ENCODE results near the gene KCNN3. TPM values are rescaled to one million over a fixed set of nuclear protein-coding genes. Genes with fewer than 3 reads are reported as not detected.

The KCNN3 gene
- polyA plus RNA-seq, 1 donor, result 4.7 TPM

GRCh38 chr1:154759196-154759595 lies 110.9 kb downstream of the KCNN3 start:
- WGBS (ENCODE audit: insufficient coverage, low lambda C conversion rate), result no CpG with 5 or more reads among the region's 7 CpGs

GRCh38 chr1:154758346-154758745 lies 111.7 kb downstream of the KCNN3 start:
- Histone ChIP-seq H3K4me1 (ENCODE audit: control insufficient read depth, insufficient read depth, low read length) (no peaks in the 10 kb centered on the region), H3K36me3 (ENCODE audit: control insufficient read depth, insufficient read depth, low read length) (no peaks in the 10 kb centered on the region), H3K4me3 (ENCODE audit: low read length) (no peak overlapping the region), H3K27ac (ENCODE audit: low read length) (no peak overlapping the region), H3K9me3 (ENCODE audit: control insufficient read depth, low read depth, low read length) (peaks cover 2% of the 10 kb centered on the region), H3K27me3 (ENCODE audit: control insufficient read depth, insufficient read depth, low read length) (peaks cover 35% of the 10 kb centered on the region)
- DNase-seq, result no peak
- WGBS (ENCODE audit: insufficient coverage, low lambda C conversion rate), result no CpG with 5 or more reads among the region's 6 CpGs

More at GRCh38 chr1:154759196-154759595, 110.9 kb downstream of the KCNN3 start:
- Histone ChIP-seq H3K9me3 (ENCODE audit: control insufficient read depth, low read depth, low read length) (peaks cover 2% of the 10 kb centered on the region), H3K27me3 (ENCODE audit: control insufficient read depth, insufficient read depth, low read length) (peaks cover 36% of the 10 kb centered on the region), H3K36me3 (ENCODE audit: control insufficient read depth, insufficient read depth, low read length) (no peaks in the 10 kb centered on the region), H3K27ac (ENCODE audit: low read length) (no peak overlapping the region), H3K4me3 (ENCODE audit: low read length) (no peak overlapping the region), H3K4me1 (ENCODE audit: control insufficient read depth, insufficient read depth, low read length) (no peaks in the 10 kb centered on the region)
- DNase-seq, result no peak

GRCh38 chr1:154756793-154757548 lies 113.1 kb downstream of the KCNN3 start:
- no CpG with 5 or more reads among the region's 5 CpGs for WGBS (ENCODE audit: insufficient coverage, low lambda C conversion rate)
- peaks cover 2% of the 10 kb centered on the region for H3K9me3 ChIP-seq (ENCODE audit: control insufficient read depth, low read depth, low read length)
- no peak overlapping the region for H3K4me3 ChIP-seq (ENCODE audit: low read length)
- H3K27me3 ChIP-seq (ENCODE audit: control insufficient read depth, insufficient read depth, low read length), result peaks cover 35% of the 10 kb centered on the region
- no peaks in the 10 kb centered on the region for H3K4me1 ChIP-seq (ENCODE audit: control insufficient read depth, insufficient read depth, low read length)
- no peak overlapping the region for H3K27ac ChIP-seq (ENCODE audit: low read length)
- no peak for DNase-seq
- H3K36me3 ChIP-seq (ENCODE audit: control insufficient read depth, insufficient read depth, low read length), result no peaks in the 10 kb centered on the region

- Histone ChIP-seq H3K27me3 (ENCODE audit: control insufficient read depth, insufficient read depth, low read length) (peaks cover 36% of the 10 kb centered on the region), H3K36me3 (ENCODE audit: control insufficient read depth, insufficient read depth, low read length) (no peaks in the 10 kb centered on the region), H3K9me3 (ENCODE audit: control insufficient read depth, low read depth, low read length) (peaks cover 2% of the 10 kb centered on the region), H3K4me3 (ENCODE audit: low read length) (no peak overlapping the region), H3K27ac (ENCODE audit: low read length) (no peak overlapping the region), H3K4me1 (ENCODE audit: control insufficient read depth, insufficient read depth, low read length) (no peaks in the 10 kb centered on the region)
- DNase-seq, result no peak
- 85% methylated on average over 4 of the region's 6 CpGs for WGBS (ENCODE audit: insufficient coverage, low lambda C conversion rate)
Measured at GRCh38 chr1:154755858-154756730, 114.0 kb downstream of the KCNN3 start.

- Histone ChIP-seq H3K36me3 (ENCODE audit: control insufficient read depth, insufficient read depth, low read length) (no peaks in the 10 kb centered on the region), H3K4me1 (ENCODE audit: control insufficient read depth, insufficient read depth, low read length) (no peaks in the 10 kb centered on the region), H3K27ac (ENCODE audit: low read length) (no peak overlapping the region), H3K4me3 (ENCODE audit: low read length) (no peak overlapping the region), H3K9me3 (ENCODE audit: control insufficient read depth, low read depth, low read length) (no peaks in the 10 kb centered on the region), H3K27me3 (ENCODE audit: control insufficient read depth, insufficient read depth, low read length) (peaks cover 40% of the 10 kb centered on the region)
- no CpG with 5 or more reads among the region's 7 CpGs for WGBS (ENCODE audit: insufficient coverage, low lambda C conversion rate)
- no peak for DNase-seq
Measured at GRCh38 chr1:154753426-154753825, 116.7 kb downstream of the KCNN3 start.

GRCh38 chr1:154752273-154753030 lies 117.6 kb downstream of the KCNN3 start:
- no peak for DNase-seq
- WGBS (ENCODE audit: insufficient coverage, low lambda C conversion rate), result no CpG with 5 or more reads among the region's 12 CpGs
- H3K27ac ChIP-seq (ENCODE audit: low read length), result no peak overlapping the region
- H3K9me3 ChIP-seq (ENCODE audit: control insufficient read depth, low read depth, low read length), result no peaks in the 10 kb centered on the region
- H3K4me3 ChIP-seq (ENCODE audit: low read length), result no peak overlapping the region
- H3K27me3 ChIP-seq (ENCODE audit: control insufficient read depth, insufficient read depth, low read length), result peaks cover 47% of the 10 kb centered on the region
- no peaks in the 10 kb centered on the region for H3K4me1 ChIP-seq (ENCODE audit: control insufficient read depth, insufficient read depth, low read length)
- no peaks in the 10 kb centered on the region for H3K36me3 ChIP-seq (ENCODE audit: control insufficient read depth, insufficient read depth, low read length)

- peaks cover 50% of the 10 kb centered on the region for H3K27me3 ChIP-seq (ENCODE audit: control insufficient read depth, insufficient read depth, low read length)
Measured at GRCh38 chr1:154751690-154752089, 118.4 kb downstream of the KCNN3 start.

GRCh38 chr1:154750681-154751665 lies 119.1 kb downstream of the KCNN3 start:
- WGBS (ENCODE audit: insufficient coverage, low lambda C conversion rate), result 81% methylated on average over 3 of the region's 13 CpGs
- no peak for DNase-seq
- Histone ChIP-seq H3K9me3 (ENCODE audit: control insufficient read depth, low read depth, low read length) (no peaks in the 10 kb centered on the region), H3K4me1 (ENCODE audit: control insufficient read depth, insufficient read depth, low read length) (no peaks in the 10 kb centered on the region), H3K4me3 (ENCODE audit: low read length) (no peak overlapping the region), H3K27ac (ENCODE audit: low read length) (no peak overlapping the region), H3K36me3 (ENCODE audit: control insufficient read depth, insufficient read depth, low read length) (no peaks in the 10 kb centered on the region), H3K27me3 (ENCODE audit: control insufficient read depth, insufficient read depth, low read length) (peaks cover 56% of the 10 kb centered on the region)

More at GRCh38 chr1:154751690-154752089, 118.4 kb downstream of the KCNN3 start:
- Histone ChIP-seq H3K4me3 (ENCODE audit: low read length) (no peak overlapping the region), H3K9me3 (ENCODE audit: control insufficient read depth, low read depth, low read length) (no peaks in the 10 kb centered on the region), H3K4me1 (ENCODE audit: control insufficient read depth, insufficient read depth, low read length) (no peaks in the 10 kb centered on the region), H3K27ac (ENCODE audit: low read length) (no peak overlapping the region), H3K36me3 (ENCODE audit: control insufficient read depth, insufficient read depth, low read length) (no peaks in the 10 kb centered on the region)
- no CpG with 5 or more reads among the region's 5 CpGs for WGBS (ENCODE audit: insufficient coverage, low lambda C conversion rate)
- no peak for DNase-seq

GRCh38 chr1:154749078-154749760 lies 120.9 kb downstream of the KCNN3 start:
- DNase-seq, result no peak
- Histone ChIP-seq H3K27me3 (ENCODE audit: control insufficient read depth, insufficient read depth, low read length) (peaks cover 60% of the 10 kb centered on the region), H3K9me3 (ENCODE audit: control insufficient read depth, low read depth, low read length) (no peaks in the 10 kb centered on the region), H3K27ac (ENCODE audit: low read length) (no peak overlapping the region), H3K36me3 (ENCODE audit: control insufficient read depth, insufficient read depth, low read length) (no peaks in the 10 kb centered on the region), H3K4me3 (ENCODE audit: low read length) (no peak overlapping the region), H3K4me1 (ENCODE audit: control insufficient read depth, insufficient read depth, low read length) (no peaks in the 10 kb centered on the region)
- no CpG with 5 or more reads among the region's 8 CpGs for WGBS (ENCODE audit: insufficient coverage, low lambda C conversion rate)
